ENCODE data around the gene GNB1. TPM values are rescaled to one million over a fixed set of nuclear protein-coding genes. Genes with fewer than 3 reads are reported as not detected.

Gene GNB1
- total RNA-seq, 1 experiment from 2014 or later, result 400 TPM

- Histone ChIP-seq H3K56ac (ENCODE audit: insufficient read length, low read depth, low read length) (no peak overlapping the region), H3T11ph (ENCODE audit: low read length) (no peak overlapping the region), H3K4ac (ENCODE audit: low read depth, low read length) (no peak overlapping the region), H3K79me2 (ENCODE audit: insufficient read depth, low read length) (no peaks in the 10 kb centered on the region), H4K20me1 (ENCODE audit: control insufficient read depth, insufficient read depth, insufficient read length) (no peaks in the 10 kb centered on the region), H2BK20ac (ENCODE audit: low read depth, low read length, poor library complexity, severe bottlenecking) (no peak overlapping the region), H3K14ac (ENCODE audit: insufficient read depth, low read length) (no peak overlapping the region; the same call in 1 of the 2 replicates), H3K27me3 (ENCODE audit: insufficient read depth, low read length) (no peaks in the 10 kb centered on the region), H2BK12ac (ENCODE audit: insufficient read length, low read depth, low read length) (no peak overlapping the region), H3K23me2 (ENCODE audit: insufficient read length, low read depth, low read length, poor library complexity, severe bottlenecking) (no peaks in the 10 kb centered on the region), H3K9ac (ENCODE audit: extremely low read depth, insufficient read length, low read length) (no peak overlapping the region), H2AK5ac (ENCODE audit: insufficient read length, low read length) (no peak overlapping the region), H4K5ac (ENCODE audit: insufficient read length, low read depth, low read length) (no peak overlapping the region), H3K4me2 (ENCODE audit: insufficient read depth, insufficient read length, low read length) (no peak overlapping the region), H3K18ac (ENCODE audit: insufficient read length, low read depth, low read length) (no peak overlapping the region), H3K23ac (ENCODE audit: insufficient read length, low read depth, low read length) (no peak overlapping the region), H4K8ac (replicated peaks; ENCODE audit: insufficient read length, low read depth, low read length) (no peak overlapping the region), H4K91ac (ENCODE audit: insufficient read length, low read depth, low read length) (no peak overlapping the region), H2BK5ac (ENCODE audit: insufficient read length, low read length) (no peak overlapping the region), H2BK120ac (ENCODE audit: low read depth, low read length, poor library complexity, severe bottlenecking) (no peak overlapping the region), H2BK15ac (ENCODE audit: low read depth, low read length) (no peak overlapping the region), H2AFZ (ENCODE audit: low read length) (no peak overlapping the region), H3K4me1 (ENCODE audit: insufficient read depth, low read length) (no peaks in the 10 kb centered on the region), H3K79me1 (ENCODE audit: insufficient read depth, low read depth, low read length, poor library complexity, severe bottlenecking) (no peaks in the 10 kb centered on the region), H3K9me3 (ENCODE audit: control insufficient read depth, low read depth, low read length) (no peaks in the 10 kb centered on the region), H3K27ac (ENCODE audit: insufficient read length, low read depth, low read length) (no peak overlapping the region)
- no peaks in the 10 kb centered on the region; a peak in 1 of 7 replicates for H3K36me3 Mint-ChIP-seq (ENCODE audit: insufficient read depth in 1 of 3, low read depth in 3 of 3)
- no peak for DNase-seq
- no CpG with 5 or more reads among the region's 16 CpGs for WGBS (ENCODE audit: extremely low coverage, insufficient read length, low lambda C conversion rate)
- H3K4me1 Mint-ChIP-seq, result peaks cover 0 to 12% of the 10 kb centered on the region in 2 experiments; a peak in 2 of 4 replicates
- peaks cover 4% of the 10 kb centered on the region for H3K27me3 Mint-ChIP-seq (ENCODE audit: low read depth)
- TF ChIP-seq CTCF (conservative IDR thresholded peaks at IDR 0.05), result no peak
- no peak overlapping the region for H3K4me3 Mint-ChIP-seq
- H3K27ac Mint-ChIP-seq, result no peak overlapping the region
- H3K9me3 Mint-ChIP-seq, result peaks cover 5% of the 10 kb centered on the region in 2 experiments; a peak in 2 of 5 replicates
Observed at GRCh38 chr1:1921901-1922701, 31.2 kb upstream of the GNB1 start.

Data from H9 (cell line).